ENCODE data around the gene NLRC4.
"Not testable (repeated sequence)": the region's sequence is repeated elsewhere in the genome, so short reads cannot be mapped to it uniquely, and the experiment has no call there.

Gene NLRC4

GRCh38 chr2:32249731-32250236, 14.9 kb downstream of the NLRC4 start:
- in situ Hi-C loops (cut with MboI; ENCODE audit: low pct_unique_long_range_greater_than_20kb, low sequenced_read_pairs) = no loop called here
- no peak for DNase-seq

GRCh38 chr2:32248299-32248698, 16.4 kb downstream of the NLRC4 start:
- in situ Hi-C loops (cut with MboI; ENCODE audit: low pct_unique_long_range_greater_than_20kb, low sequenced_read_pairs) = no loop called here
- no peak for DNase-seq

GRCh38 chr2:32246911-32247310, 17.8 kb downstream of the NLRC4 start:
- in situ Hi-C loops (cut with MboI; ENCODE audit: low pct_unique_long_range_greater_than_20kb, low sequenced_read_pairs) = no loop called here

GRCh38 chr2:32242331-32242730, 22.4 kb downstream of the NLRC4 start:
- DNase-seq = no peak

More at GRCh38 chr2:32246911-32247310, 17.8 kb downstream of the NLRC4 start:
- no peak for DNase-seq

GRCh38 chr2:32237996-32238395, 26.7 kb downstream of the NLRC4 start:
- no peak for DNase-seq
- in situ Hi-C loops (cut with MboI; ENCODE audit: low pct_unique_long_range_greater_than_20kb, low sequenced_read_pairs) = no loop called here

More at GRCh38 chr2:32242331-32242730, 22.4 kb downstream of the NLRC4 start:
- in situ Hi-C loops (cut with MboI; ENCODE audit: low pct_unique_long_range_greater_than_20kb, low sequenced_read_pairs) = no loop called here

GRCh38 chr2:32237488-32237887, 27.2 kb downstream of the NLRC4 start:
- in situ Hi-C loops (cut with MboI; ENCODE audit: low pct_unique_long_range_greater_than_20kb, low sequenced_read_pairs) = no loop called here
- DNase-seq = no peak

GRCh38 chr2:32235315-32235714, 29.4 kb downstream of the NLRC4 start:
- no peak for DNase-seq
- in situ Hi-C loops (cut with MboI; ENCODE audit: low pct_unique_long_range_greater_than_20kb, low sequenced_read_pairs) = no loop called here

- in situ Hi-C loops (cut with MboI; ENCODE audit: low pct_unique_long_range_greater_than_20kb, low sequenced_read_pairs) = no loop called here
- no peak for DNase-seq
Observed at GRCh38 chr2:32231959-32232358, 32.7 kb downstream of the NLRC4 start.

GRCh38 chr2:32229635-32230034, 35.1 kb downstream of the NLRC4 start:
- peak; percentile 16 for DNase-seq

GRCh38 chr2:32228181-32228580, 36.5 kb downstream of the NLRC4 start:
- no peak for DNase-seq
- in situ Hi-C loops (cut with MboI; ENCODE audit: low pct_unique_long_range_greater_than_20kb, low sequenced_read_pairs) = no loop called here

More at GRCh38 chr2:32229635-32230034, 35.1 kb downstream of the NLRC4 start:
- in situ Hi-C loops (cut with MboI; ENCODE audit: low pct_unique_long_range_greater_than_20kb, low sequenced_read_pairs) = no loop called here

- DNase-seq = no peak
- in situ Hi-C loops (cut with MboI; ENCODE audit: low pct_unique_long_range_greater_than_20kb, low sequenced_read_pairs) = no loop called here
Observed at GRCh38 chr2:32227492-32227891, 37.2 kb downstream of the NLRC4 start.

GRCh38 chr2:32222966-32223365, 41.7 kb downstream of the NLRC4 start:
- in situ Hi-C loops (cut with MboI; ENCODE audit: low pct_unique_long_range_greater_than_20kb, low sequenced_read_pairs) = no loop called here
- DNase-seq = no peak

- in situ Hi-C loops (cut with MboI; ENCODE audit: low pct_unique_long_range_greater_than_20kb, low sequenced_read_pairs) = no loop called here
- no peak for DNase-seq
Observed at GRCh38 chr2:32220445-32220844, 44.2 kb downstream of the NLRC4 start.

- in situ Hi-C loops (cut with MboI; ENCODE audit: low pct_unique_long_range_greater_than_20kb, low sequenced_read_pairs) = no loop called here
- DNase-seq = peak; percentile 19
Observed at GRCh38 chr2:32212295-32212694, 52.4 kb downstream of the NLRC4 start.

GRCh38 chr2:32210767-32211408, 53.8 kb downstream of the NLRC4 start:
- DNase-seq = no peak
- in situ Hi-C loops (cut with MboI; ENCODE audit: low pct_unique_long_range_greater_than_20kb, low sequenced_read_pairs) = no loop called here

GRCh38 chr2:32203428-32203827, 61.3 kb downstream of the NLRC4 start:
- DNase-seq; in situ Hi-C loops (cut with MboI; ENCODE audit: low pct_unique_long_range_greater_than_20kb, low sequenced_read_pairs): not testable (repeated sequence)

GRCh38 chr2:32200814-32201213, 63.9 kb downstream of the NLRC4 start:
- no peak for DNase-seq
- in situ Hi-C loops (cut with MboI; ENCODE audit: low pct_unique_long_range_greater_than_20kb, low sequenced_read_pairs) = no loop called here

GRCh38 chr2:32192418-32192817, 72.3 kb downstream of the NLRC4 start:
- DNase-seq = no peak

GRCh38 chr2:32189011-32189410, 75.7 kb downstream of the NLRC4 start:
- in situ Hi-C loops (cut with MboI; ENCODE audit: low pct_unique_long_range_greater_than_20kb, low sequenced_read_pairs) = no loop called here
- no peak for DNase-seq

More at GRCh38 chr2:32192418-32192817, 72.3 kb downstream of the NLRC4 start:
- in situ Hi-C loops (cut with MboI; ENCODE audit: low pct_unique_long_range_greater_than_20kb, low sequenced_read_pairs) = no loop called here

GRCh38 chr2:32182667-32183066, 82.0 kb downstream of the NLRC4 start:
- in situ Hi-C loops (cut with MboI; ENCODE audit: low pct_unique_long_range_greater_than_20kb, low sequenced_read_pairs) = no loop called here
- no peak for DNase-seq
